ENCODE results near the gene GAPDHS. TPM values are rescaled to one million over a fixed set of nuclear protein-coding genes. Genes with fewer than 3 reads are reported as not detected.

GAPDHS gene
- total RNA-seq, 3 donors from 2014 or later (not counting 1 experiment from before 2014, with no cell fraction given), result not detected

DNA sequence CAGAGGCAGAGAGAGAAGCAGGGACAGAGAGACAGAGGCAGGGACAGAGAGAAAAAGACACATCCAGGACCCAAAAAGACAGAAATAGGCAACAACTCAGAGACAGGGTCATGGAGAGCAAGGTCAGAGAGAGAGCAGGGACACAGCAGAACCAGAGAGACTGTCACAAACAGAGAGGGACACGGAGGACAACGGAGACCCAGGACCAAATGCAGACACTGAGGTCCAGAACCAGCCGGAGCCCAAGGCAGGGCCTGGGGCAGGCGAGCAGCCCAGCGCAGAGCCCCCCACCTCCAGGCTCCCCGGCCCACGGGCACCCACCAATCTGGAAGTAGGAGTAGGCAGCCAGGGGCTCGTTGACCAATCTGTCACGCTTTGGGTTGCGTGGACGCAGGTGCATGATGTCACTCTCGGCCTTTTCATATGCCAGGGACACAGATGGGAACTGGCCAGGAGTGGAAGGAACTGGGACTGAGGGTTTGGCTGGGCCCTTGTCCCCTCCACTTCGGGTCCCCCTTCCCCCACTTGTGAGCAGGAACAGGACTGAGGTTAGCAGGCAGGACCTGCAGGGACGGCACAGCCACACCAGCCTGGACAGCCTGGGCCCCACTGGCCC, 20.2 kb downstream of the GAPDHS start:
- H3K4me3 ChIP-seq (ENCODE audit: low read length), result no peak overlapping the region
- peaks cover 14 to 32% of the 10 kb centered on the region in 2 donors for H3K4me1 Mint-ChIP-seq
- peaks cover 8% of the 10 kb centered on the region for H3K27me3 ChIP-seq (ENCODE audit: control insufficient read depth, insufficient read depth, low read length)
- no peaks in the 10 kb centered on the region for H3K9me3 Mint-ChIP-seq
- no peak overlapping the region for H3K27ac ChIP-seq (ENCODE audit: low read length)
- no peaks in the 10 kb centered on the region for H3K36me3 ChIP-seq (ENCODE audit: control insufficient read depth, insufficient read depth, low read length)
- whole genome bisulfite sequencing (ENCODE audit: insufficient coverage), result 73% methylated on average over 14 of the region's 14 CpGs
- no peaks in the 10 kb centered on the region for H3K36me3 Mint-ChIP-seq
- TF ChIP-seq, protein P1, sequence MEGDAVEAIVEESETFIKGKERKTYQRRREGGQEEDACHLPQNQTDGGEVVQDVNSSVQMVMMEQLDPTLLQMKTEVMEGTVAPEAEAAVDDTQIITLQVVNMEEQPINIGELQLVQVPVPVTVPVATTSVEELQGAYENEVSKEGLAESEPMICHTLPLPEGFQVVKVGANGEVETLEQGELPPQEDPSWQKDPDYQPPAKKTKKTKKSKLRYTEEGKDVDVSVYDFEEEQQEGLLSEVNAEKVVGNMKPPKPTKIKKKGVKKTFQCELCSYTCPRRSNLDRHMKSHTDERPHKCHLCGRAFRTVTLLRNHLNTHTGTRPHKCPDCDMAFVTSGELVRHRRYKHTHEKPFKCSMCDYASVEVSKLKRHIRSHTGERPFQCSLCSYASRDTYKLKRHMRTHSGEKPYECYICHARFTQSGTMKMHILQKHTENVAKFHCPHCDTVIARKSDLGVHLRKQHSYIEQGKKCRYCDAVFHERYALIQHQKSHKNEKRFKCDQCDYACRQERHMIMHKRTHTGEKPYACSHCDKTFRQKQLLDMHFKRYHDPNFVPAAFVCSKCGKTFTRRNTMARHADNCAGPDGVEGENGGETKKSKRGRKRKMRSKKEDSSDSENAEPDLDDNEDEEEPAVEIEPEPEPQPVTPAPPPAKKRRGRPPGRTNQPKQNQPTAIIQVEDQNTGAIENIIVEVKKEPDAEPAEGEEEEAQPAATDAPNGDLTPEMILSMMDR (IDR thresholded peaks at IDR 0.05), result no peak
- no peak overlapping the region for H3K4me3 Mint-ChIP-seq
- intact Hi-C loops (cut with micrococcal nuclease), result no loop called here
- no peak overlapping the region for H3K27ac Mint-ChIP-seq
- no peak for DNase-seq
- no peak for ATAC-seq
- H3K9me3 ChIP-seq (ENCODE audit: control insufficient read depth, insufficient read depth, low read length), result no peaks in the 10 kb centered on the region
- H3K27me3 Mint-ChIP-seq (ENCODE audit: low read depth in 2 of 2), result peaks cover 0 to 25% of the 10 kb centered on the region in 2 donors
- H3K4me1 ChIP-seq (ENCODE audit: control insufficient read depth, insufficient read depth, low read length), result peaks cover 15% of the 10 kb centered on the region

DNA sequence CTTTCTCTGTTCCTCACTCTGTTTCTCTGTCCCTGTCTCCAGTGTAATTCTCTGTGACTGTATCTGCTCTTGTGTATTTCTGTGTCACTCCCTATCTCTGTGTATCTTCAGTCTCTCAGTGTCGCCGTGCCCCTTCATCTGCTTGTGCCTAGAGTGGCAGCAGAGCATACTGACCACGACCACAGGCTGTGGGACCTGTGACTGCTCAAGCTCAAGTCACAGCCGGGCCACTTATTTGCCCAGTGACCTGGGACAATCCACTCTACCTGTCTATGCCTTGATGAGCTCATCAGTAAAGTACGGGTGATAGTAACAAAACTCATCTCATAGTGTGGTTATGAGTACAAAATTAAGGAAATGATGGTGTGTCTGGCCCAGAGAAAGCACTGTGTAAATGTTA, 20.8 kb downstream of the GAPDHS start:
- TF ChIP-seq, protein P1 (IDR thresholded peaks at IDR 0.05), result no peak
- no peak overlapping the region for H3K27ac ChIP-seq (ENCODE audit: low read length)
- H3K4me1 ChIP-seq (ENCODE audit: control insufficient read depth, insufficient read depth, low read length), result peaks cover 20% of the 10 kb centered on the region
- H3K36me3 Mint-ChIP-seq, result no peaks in the 10 kb centered on the region
- no peak overlapping the region for H3K27ac Mint-ChIP-seq
- no peak overlapping the region for H3K4me3 ChIP-seq (ENCODE audit: low read length)
- DNase-seq (no peak), ATAC-seq (no peak)
- no peaks in the 10 kb centered on the region for H3K9me3 ChIP-seq (ENCODE audit: control insufficient read depth, insufficient read depth, low read length)
- H3K27me3 Mint-ChIP-seq (ENCODE audit: low read depth in 2 of 2), result peaks cover 0 to 29% of the 10 kb centered on the region in 2 donors
- H3K9me3 Mint-ChIP-seq, result no peaks in the 10 kb centered on the region
- peaks cover 8 to 30% of the 10 kb centered on the region in 2 donors for H3K4me1 Mint-ChIP-seq
- H3K36me3 ChIP-seq (ENCODE audit: control insufficient read depth, insufficient read depth, low read length), result no peaks in the 10 kb centered on the region
- H3K4me3 Mint-ChIP-seq, result no peak overlapping the region
- peaks cover 13% of the 10 kb centered on the region for H3K27me3 ChIP-seq (ENCODE audit: control insufficient read depth, insufficient read depth, low read length)
- intact Hi-C loops (cut with micrococcal nuclease), result no loop called here
- 53% methylated on average over 5 of the region's 5 CpGs for WGBS (ENCODE audit: insufficient coverage)

DNA sequence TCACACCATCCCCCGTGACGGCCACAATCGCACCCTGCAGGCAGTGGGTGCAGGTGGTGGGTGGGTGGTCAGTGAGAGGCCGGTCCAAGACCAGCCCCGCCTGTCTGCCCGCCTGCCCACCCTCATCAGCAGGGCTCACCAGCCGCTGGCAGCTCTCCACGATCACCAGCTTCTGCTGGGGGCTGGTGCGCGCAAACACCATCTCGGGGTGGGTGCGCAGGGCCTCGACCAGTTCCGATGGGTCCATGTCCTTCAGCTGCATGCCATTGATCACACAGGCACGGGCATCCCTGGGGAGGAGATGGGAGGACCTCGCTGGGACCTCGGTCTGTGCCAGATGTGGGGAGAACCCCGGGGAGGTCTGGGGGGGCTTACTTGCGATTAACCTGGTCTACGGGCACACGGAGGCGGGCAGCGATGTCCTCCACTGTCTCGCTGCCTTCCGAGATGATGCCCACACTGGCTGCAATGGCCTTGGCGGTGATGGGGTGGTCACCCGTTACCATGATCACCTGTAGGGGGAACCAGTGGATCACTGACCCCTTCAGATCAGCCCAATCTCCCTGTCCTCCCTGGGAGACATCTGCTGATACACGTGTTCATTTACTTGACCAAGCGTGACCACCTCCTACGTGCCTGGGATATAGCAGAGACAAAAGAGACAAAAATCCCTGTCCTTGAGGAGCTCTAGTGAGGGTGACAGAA, 22.2 kb downstream of the GAPDHS start:
- DNase-seq (no peak), ATAC-seq (no peak)
- peaks cover 14 to 39% of the 10 kb centered on the region in 2 donors for H3K27me3 Mint-ChIP-seq (ENCODE audit: low read depth in 2 of 2)
- Histone ChIP-seq H3K9me3 (ENCODE audit: control insufficient read depth, insufficient read depth, low read length) (no peaks in the 10 kb centered on the region), H3K27me3 (ENCODE audit: control insufficient read depth, insufficient read depth, low read length) (peaks cover 17% of the 10 kb centered on the region), H3K27ac (ENCODE audit: low read length) (no peak overlapping the region), H3K4me1 (ENCODE audit: control insufficient read depth, insufficient read depth, low read length) (peaks cover 19% of the 10 kb centered on the region), H3K36me3 (ENCODE audit: control insufficient read depth, insufficient read depth, low read length) (no peaks in the 10 kb centered on the region), H3K4me3 (ENCODE audit: low read length) (no peak overlapping the region)
- H3K9me3 Mint-ChIP-seq, result no peaks in the 10 kb centered on the region
- no peak overlapping the region for H3K4me3 Mint-ChIP-seq
- WGBS (ENCODE audit: insufficient coverage), result 79% methylated on average over 30 of the region's 30 CpGs
- TF ChIP-seq, protein P1 (IDR thresholded peaks at IDR 0.05), result no peak
- intact Hi-C loops (cut with micrococcal nuclease), result no loop called here
- H3K27ac Mint-ChIP-seq, result peak overlapping the region in 1 of 2 donors; percentile 53
- peaks cover 4 to 25% of the 10 kb centered on the region in 2 donors for H3K4me1 Mint-ChIP-seq
- no peaks in the 10 kb centered on the region for H3K36me3 Mint-ChIP-seq
